ENCODE results near the gene PITPNM3. TPM values are rescaled to one million over a fixed set of nuclear protein-coding genes. Genes with fewer than 3 reads are reported as not detected.

PITPNM3 gene
- polyA plus RNA-seq, 3 donors = 0.61 to 1.6 (median 1.1) TPM

DNA sequence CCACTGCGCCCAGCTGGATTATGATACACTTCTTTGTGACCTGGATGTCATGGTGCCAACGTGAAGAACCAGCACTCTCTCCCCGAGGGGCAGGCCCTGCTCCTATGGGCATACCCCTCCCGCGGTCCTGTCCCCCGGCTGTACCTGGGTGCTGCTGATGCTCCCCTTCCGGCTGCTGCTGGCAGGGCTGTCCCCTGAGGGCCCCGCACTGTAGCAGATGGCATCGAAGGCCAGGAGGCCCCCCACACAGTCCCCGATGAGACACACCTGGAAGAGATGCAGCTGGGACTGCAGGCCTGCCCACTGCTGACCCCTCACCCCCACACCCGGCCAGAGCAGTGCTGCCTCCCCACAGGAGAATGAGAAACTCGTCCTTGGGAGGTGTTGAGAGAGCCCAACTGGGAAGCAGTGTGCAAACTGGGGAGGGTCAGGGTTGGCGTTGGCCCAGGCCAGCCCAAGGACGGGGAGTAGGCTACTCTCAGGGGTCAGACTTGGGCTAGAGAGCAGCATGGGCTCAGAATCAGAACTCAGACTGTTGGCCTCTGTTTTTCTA, 78.4 kb downstream of the PITPNM3 start:
- H3K27ac ChIP-seq (ENCODE audit: low read depth, low read length) = no peak overlapping the region
- 86 to 89% (median 89%) methylated on average over 14 of the region's 14 CpGs for WGBS, 3 donors

DNA sequence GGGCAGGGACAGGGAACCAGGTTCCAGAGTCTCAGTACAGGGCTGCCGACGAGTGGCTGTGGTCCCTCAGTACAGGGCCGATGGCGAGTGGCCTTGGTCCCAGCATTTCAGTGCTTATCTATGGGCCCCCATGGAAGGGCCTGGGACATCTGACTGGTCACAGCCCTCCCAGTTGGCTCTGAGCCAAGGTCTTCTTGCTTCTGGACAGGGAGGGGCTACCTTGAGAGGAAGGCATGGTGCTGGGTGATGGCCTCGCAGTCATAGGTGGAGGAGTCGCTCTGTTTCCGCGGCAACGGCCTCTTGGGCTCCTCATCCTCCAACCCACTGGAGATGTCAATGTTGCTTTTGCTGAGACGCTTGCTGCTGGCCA, 79.6 kb downstream of the PITPNM3 start:
- no peak overlapping the region for H3K27ac ChIP-seq (ENCODE audit: low read depth, low read length)
- WGBS, 3 donors = 83 to 89% (median 88%) methylated on average over 10 of the region's 10 CpGs

DNA sequence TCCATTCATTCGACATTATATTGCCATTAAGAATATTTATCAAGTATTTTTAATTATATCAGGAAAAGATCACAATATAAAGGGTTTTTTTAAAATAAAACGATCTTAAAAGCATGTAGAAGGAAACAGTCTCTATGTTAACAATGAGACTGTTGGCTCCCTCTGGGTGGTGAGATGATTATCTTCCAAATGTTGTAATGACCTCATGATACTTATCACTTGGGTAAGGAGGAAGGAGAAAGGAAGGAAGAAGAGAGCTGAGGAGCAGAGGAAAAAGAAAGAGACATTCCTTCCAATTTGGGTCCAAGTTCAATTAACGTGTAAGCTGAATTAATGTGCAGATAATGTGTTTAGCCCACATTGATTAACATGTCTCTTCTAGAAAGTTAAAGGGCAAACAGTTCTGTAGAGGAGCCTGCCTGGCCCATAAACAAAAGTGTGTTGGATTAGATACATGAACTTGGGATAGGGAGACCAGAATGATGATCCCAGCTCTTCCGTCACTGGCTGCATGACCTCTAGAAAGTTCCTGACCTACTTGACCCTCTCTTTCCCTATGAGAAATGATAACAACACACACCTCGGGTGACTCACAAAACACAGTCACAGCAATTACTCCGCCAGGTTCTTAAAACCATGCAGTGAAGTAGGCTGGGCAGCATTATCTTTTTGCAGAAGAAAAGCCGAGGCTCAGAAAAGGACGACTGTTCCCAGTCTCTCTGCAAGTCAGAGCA, 80.1 kb downstream of the PITPNM3 start:
- H3K27ac ChIP-seq (ENCODE audit: low read depth, low read length) = no peak overlapping the region
- 68 to 76% (median 70%) methylated on average over 8 of the region's 8 CpGs for WGBS, 3 donors

DNA sequence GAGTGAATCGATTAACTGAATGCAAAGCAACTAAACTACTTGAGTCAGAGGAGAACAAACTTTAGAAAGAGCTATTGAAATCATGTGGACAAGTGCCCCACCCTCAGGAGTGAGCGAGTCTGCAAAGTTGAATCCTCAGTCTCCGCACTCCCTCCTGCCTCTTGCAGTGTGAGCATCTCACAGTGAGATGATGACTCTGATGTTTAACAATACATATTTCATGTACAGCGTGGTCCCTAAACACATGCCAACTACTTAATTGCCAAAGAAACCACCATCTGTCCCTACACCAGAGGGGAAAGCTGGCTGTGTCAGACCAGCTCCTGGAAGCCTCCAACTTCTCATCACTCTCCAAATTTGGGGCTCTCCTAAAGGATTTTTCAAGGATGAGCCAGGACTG, 80.9 kb downstream of the PITPNM3 start:
- WGBS, 3 donors = 77 to 80% (median 79%) methylated on average over 4 of the region's 4 CpGs
- no peak overlapping the region for H3K27ac ChIP-seq (ENCODE audit: low read depth, low read length)

DNA sequence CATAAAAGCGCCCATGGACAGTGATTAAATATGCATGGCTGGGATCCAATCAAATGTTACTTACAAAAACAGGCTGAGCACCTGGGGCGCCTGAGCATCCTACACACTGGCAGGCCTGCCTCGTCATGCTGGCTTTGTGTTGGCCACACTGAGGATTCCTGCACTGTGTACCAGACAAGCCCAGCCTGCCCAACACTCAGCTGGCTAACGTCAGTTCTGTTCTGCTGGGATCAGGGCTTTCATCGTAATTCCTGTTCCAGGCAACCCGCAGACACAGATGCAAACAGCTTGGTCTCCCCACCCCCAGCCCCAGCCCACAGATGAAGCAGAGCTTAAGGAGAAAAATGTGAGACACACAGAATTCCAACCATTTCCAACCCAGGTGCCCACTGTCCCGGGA, 81.4 kb downstream of the PITPNM3 start:
- H3K27ac ChIP-seq (ENCODE audit: low read depth, low read length) = no peak overlapping the region

DNA sequence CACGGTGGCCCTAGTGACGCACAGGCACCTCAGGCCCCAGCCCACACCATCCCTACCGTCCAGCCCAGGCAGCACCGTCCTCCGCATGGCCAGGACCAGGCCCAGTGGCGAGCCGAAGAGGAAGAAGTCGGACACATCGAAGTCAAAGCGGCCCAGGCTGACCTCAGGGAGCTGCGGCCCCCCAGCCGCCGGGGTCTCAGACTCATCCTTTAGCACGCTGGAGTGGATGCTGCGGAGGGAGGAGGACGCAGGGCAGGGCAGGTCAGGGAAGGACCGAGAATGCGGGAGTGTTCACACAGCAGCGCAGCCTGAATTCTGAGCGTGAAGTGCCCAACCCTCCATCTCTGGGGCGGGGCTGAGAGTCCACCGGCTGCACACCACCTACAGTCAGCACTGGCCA, 82.0 kb downstream of the PITPNM3 start:
- H3K27ac ChIP-seq (ENCODE audit: low read depth, low read length) = no peak overlapping the region
- 86 to 93% (median 91%) methylated on average over 22 of the region's 22 CpGs for WGBS, 3 donors

More for the DNA sequence above, 81.4 kb downstream of the PITPNM3 start:
- WGBS, 3 donors = 70 to 86% (median 84%) methylated on average over 7 of the region's 7 CpGs

DNA sequence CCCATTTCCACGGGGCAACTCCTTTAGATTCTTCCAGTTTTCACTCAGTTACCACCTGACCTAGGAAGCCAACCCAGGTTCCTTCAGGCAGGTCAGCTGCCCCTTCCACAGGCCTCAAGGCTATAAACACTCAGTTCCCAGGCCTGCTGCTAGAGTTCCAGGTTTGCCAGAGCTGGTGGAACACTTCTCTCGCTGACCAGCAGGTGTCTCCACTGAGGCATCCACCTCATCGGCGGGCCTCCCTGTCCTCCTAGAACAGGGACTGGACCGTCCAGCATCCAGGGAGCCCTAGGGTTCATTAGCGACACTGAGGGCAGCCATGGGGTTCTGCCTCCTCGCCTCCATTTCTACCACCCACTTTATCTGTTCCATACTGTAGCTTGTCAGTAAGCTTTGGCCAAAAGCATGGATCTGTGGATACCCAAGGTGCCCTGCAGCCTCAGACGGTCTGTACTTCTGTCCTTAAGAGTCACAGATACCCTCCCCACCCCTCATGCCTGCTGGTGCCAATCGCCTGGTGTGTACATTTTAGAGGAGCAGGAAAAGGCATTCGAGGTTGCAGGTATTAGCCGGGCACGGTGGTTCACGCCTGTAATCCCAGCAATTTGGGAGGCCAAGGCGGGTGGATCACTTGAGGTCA, 83.1 kb downstream of the PITPNM3 start:
- H3K27ac ChIP-seq (ENCODE audit: low read depth, low read length) = no peak overlapping the region
- WGBS, 3 donors = 45% methylated on average over 14 of the region's 14 CpGs

DNA sequence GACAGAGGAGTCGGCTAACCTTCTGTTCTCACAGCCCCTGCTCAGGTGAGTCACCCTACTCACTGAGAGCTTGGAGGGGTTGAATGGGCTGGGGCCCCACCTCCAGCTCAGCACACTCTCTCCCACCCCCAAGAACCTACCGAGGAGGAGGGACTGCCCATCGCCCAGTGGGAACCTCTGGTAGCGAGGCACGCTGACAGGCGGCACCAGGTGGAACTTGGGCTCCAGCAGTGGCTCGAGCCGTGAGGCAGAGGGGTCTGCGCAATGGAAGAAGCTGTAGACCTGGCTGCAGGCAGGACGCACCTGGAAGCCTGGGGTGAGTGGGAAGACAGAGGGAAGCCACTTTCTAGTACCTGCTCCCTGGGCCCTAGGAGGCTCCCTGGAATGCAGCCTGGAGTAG, 83.8 kb downstream of the PITPNM3 start:
- H3K27ac ChIP-seq (ENCODE audit: low read depth, low read length) = no peak overlapping the region

DNA sequence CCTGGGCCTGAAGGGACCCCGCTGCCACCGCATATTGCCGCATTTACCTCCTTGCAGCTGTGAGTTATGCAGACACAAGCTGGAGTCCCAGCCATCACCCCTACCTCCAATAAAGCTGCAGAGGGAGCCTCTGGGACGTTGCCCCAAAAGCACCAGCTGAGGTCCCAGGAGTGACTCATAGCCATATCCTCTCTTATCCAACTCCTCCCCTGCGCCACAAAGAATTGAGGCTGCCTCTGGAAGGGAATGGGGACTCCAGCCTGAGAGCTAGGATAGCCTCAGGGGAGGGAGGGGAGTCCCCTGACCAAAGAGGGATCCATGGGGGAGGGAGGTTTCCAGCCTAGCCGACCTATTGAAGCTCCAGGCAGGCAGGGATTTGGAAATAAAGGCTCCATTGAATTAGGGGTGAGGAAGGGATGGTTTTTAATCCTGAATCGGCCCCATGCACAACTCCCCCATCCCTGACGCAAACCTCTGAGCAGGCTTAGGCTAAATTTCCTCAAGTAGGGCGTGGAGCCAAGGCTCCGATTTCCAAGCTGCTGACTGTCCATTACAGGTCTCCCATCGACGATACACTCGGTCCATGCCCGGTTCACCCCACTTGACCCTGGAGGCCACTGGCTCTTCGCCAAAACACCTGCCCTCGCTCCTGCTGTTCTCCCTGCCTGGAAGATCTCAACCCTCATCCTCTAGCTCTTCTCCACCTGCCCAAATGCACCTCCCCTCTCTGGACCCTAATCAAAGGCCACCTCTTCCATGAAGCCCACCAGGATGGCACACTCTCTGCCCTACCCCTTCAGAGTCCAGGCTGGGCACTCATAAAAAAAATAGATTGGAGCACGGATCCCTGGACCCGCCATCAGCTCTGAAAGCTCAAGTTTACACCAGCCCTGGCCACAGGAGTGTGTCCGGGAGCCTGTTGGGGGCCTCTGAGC, 84.6 kb downstream of the PITPNM3 start:
- WGBS, 3 donors = 65 to 70% (median 68%) methylated on average over 19 of the region's 19 CpGs
- no peak overlapping the region for H3K27ac ChIP-seq (ENCODE audit: low read depth, low read length)

More for the DNA sequence above, 83.8 kb downstream of the PITPNM3 start:
- 89 to 96% (median 90%) methylated on average over 10 of the region's 10 CpGs for WGBS, 3 donors

DNA sequence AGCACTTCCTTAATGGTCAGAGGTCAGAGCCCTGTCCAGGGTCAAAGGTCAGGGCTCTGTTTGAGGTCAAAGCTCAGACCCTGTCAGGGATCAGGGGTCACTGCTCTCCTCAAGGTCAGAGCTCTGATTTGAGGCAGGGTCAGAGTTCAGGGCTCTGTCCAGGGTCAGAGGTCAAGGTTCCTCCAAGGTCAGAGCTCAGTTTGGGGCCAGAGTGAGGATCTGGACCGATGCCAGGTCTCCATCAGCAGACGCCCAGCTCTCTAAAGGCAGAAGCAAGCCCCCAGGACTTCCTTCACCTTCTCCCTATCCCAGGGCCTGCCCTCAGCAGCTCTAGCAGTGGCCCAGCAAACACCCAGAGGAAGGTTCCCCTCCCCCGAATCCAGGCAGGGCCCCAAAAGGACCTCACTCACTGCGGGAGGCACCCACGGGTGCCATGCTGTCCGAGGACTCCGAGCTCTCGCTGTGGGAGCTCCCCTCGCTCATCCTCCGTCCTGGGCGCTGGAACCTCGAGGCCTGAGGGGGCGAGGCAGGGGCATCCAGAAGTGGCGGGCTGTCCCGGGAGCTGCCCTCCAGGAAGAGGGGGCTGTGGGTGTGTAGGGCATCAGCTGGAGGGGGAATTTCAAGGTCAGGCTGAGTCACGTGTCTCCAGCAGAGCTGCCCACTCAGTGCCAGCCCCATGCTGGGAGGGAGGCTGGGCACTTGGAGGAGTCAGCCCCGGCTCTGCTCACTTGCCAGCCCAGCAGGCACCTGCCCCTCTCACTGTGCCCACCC, 85.4 kb downstream of the PITPNM3 start:
- 88 to 91% (median 90%) methylated on average over 16 to 17 of the region's 17 CpGs for WGBS, 3 donors
- H3K27ac ChIP-seq (ENCODE audit: low read depth, low read length) = no peak overlapping the region

DNA sequence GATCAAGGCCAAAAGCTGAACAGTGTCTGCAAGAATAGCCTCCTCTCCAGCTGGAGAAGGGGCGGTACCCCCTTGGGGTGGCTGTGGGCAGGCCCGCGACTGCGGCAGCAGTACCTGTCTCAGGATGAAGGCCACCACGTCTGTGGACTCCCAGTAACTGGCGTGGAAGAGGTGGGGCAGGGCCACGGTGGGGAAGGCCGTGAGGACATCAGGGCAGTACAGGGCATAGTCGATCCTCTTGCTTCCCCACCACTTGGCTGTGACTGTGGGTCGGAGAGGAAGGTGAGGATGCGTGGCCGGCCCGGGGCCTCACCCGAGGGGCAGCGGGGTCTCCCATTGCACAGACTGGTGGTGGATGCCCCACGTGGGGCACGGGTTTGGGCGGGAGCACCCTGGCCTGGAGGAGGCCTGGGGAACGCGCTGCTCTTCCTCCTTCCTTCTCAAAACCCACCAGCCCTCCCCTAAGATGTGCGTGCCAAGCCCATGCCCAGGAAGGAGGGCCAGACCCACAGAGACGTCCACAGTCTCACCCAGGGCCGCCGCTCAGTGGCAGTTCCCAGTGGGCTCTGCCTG, 86.1 kb downstream of the PITPNM3 start:
- 92 to 93% (median 92%) methylated on average over 23 to 24 of the region's 24 CpGs for WGBS, 3 donors
- no peak overlapping the region for H3K27ac ChIP-seq (ENCODE audit: low read depth, low read length)

DNA sequence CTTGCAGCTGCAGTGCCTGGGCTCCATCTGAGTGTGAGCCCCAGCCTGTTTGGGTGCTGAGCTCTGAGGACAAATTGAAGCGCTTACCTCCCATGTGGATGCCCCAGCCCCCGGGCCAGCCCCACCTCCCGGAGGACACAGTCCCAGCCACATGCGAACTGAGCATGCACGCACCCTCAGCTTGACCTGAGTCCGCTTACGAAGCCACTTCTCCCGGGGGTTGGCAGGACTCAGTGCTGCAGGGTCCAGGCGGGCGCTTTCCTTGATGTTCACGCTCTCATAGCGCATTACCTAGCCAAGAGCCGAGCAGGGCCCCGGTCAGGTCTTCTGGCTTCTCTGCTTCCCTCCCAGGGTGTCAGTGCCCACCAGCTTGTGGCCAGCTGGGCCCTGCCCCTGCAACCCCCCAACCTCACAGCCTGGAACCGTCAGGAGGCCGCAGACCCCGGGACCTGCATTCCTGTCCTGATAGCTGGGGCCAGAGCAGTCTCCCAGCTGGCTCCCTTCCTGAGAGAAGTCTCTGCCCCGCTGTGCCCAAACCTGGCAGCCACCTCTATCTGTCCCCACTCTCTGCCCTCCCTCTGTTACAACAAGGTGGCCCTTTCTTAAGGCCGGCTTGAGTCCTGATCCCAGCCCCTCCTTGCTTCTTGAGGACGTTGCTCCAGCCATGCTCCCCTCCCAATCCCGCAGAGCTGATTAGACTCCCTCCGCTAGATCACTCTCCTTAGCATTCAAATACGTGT, 88.1 kb downstream of the PITPNM3 start:
- no peak overlapping the region for H3K27ac ChIP-seq (ENCODE audit: low read depth, low read length)
- WGBS, 3 donors = 88 to 91% (median 89%) methylated on average over 23 of the region's 23 CpGs

DNA sequence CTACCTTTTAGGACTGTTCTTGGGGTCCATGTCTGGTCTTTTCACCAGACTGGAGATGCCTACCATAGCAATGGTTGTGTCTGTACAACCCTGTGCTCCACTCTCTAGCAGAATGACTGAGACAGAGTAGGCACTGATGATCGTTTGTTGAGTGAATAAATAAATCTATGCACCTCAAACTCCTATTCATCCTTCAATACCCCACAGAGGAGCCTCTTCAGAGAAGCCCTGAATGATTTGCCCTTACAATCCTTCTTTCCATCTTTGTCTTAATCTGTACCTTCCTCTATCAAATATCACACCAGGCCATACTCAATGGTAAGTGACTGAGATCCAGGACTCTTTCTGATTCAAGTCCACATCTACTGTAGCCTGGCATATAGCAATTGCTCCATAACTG, 88.8 kb downstream of the PITPNM3 start:
- 70 to 84% (median 84%) methylated on average over 1 of the region's 1 CpG for WGBS, 3 donors
- H3K27ac ChIP-seq (ENCODE audit: low read depth, low read length) = no peak overlapping the region

DNA sequence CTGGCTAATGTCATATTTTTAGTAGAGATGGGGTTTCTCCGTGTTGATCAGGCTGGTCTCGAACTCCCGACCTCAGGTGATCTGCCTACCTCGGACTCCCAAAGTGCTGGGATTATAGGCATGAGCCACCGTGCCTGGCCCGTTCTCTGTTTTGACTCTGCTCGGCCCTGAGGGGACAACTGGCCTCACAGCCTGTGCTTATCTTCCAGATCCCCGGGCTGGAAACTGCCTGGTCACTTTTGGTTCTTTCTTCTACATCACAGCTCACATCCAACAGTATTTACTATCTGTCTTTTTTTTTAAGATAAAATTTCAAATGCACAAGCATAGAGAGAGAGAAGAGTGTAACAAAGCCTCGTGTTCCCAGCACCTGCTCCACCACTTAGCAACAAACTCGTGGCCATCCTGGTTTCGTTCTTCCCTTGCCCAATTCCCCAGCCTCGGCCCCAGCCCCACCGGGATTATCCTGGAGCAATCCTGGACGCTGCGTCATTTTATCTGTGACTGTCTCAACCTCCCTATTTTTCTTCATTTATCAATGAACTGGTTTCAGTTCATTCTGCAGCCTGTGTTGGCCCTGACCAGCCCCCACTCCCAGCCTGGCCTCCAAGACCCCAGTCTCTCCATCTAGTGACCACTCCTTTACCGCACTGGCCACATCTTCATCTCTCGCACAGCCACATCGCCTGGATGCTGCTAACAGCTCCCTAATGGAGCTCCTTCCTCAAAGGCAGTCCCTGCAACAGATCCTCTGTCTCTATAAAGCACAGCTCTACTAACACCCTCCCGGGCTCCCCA, 91.0 kb downstream of the PITPNM3 start:
- WGBS, 3 donors = 78 to 90% (median 80%) methylated on average over 19 of the region's 19 CpGs

DNA sequence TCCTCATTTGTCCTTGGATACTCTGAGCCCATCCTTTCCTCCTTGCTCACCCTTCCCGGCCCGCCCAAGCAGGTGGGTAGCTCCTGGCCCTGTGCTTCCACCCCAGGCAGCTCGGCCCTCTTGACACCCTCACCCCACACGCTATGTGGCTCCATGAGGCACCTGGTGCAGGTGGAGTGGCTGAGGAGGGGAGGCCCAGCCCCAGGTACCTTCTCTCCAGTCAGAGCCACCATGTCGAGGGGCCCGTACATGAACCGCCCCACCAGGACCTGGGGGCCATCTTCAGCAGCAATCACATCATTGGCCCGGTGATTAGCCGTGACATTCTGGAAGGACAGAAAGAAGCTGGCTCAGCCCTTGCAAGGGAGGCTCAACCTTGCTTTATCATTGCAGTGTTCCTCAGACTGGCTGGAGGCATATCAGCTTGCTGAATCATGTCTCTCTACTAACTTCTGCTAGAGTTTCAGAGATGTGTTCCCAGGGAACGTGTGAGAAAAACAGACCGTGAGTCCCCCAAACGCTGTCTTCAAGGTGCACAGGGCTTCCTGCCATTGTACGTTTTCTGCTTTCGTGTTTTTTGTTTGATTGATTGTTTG, 91.8 kb downstream of the PITPNM3 start:
- no peak overlapping the region for H3K27ac ChIP-seq (ENCODE audit: low read depth, low read length)
- WGBS, 3 donors = 89 to 90% (median 90%) methylated on average over 12 to 14 of the region's 14 CpGs

More for the DNA sequence above, 91.0 kb downstream of the PITPNM3 start:
- no peak overlapping the region for H3K27ac ChIP-seq (ENCODE audit: low read depth, low read length)

Measured in adipose tissue (tissue), 3 donors.